ENCODE measurements around the gene ACVRL1.

Gene ACVRL1

GRCh38 chr12:51941011-51941581, 33.8 kb downstream of the ACVRL1 start:
- H3K27ac ChIP-seq (ENCODE audit: low read length) = no peak overlapping the region
- TF ChIP-seq EZH2phosphoT487 (IDR thresholded peaks at IDR 0.05; ENCODE audit: low read length) (no peak), EZH2 (optimal IDR thresholded peaks at IDR 0.05; ENCODE audit: low read depth, low read length) (no peak), CTCF (IDR thresholded peaks at IDR 0.05; ENCODE audit: low read length) (no peak)

GRCh38 chr12:51941604-51942003, 34.3 kb downstream of the ACVRL1 start:
- no peak for DNase-seq
- Histone ChIP-seq H3K4me1 (ENCODE audit: low read length) (no peaks in the 10 kb centered on the region), H3K9me2 (replicated peaks; ENCODE audit: insufficient read depth, low read length) (no peaks in the 10 kb centered on the region), H3K9me3 (replicated peaks; ENCODE audit: insufficient read depth, low read length) (no peaks in the 10 kb centered on the region), H3K36me3 (replicated peaks; ENCODE audit: insufficient read depth, low read length) (no peaks in the 10 kb centered on the region), H3K4me3 (ENCODE audit: low read length) (no peak overlapping the region), H3K79me2 (ENCODE audit: low read length) (no peaks in the 10 kb centered on the region), H4K20me1 (ENCODE audit: insufficient read depth, low read length) (no peaks in the 10 kb centered on the region), H3K9ac (ENCODE audit: low read length) (no peak overlapping the region), H3K4me2 (ENCODE audit: low read depth, low read length) (no peak overlapping the region), H3K27ac (ENCODE audit: low read length) (no peak overlapping the region), H3K27me3 (replicated peaks; ENCODE audit: insufficient read depth, low read length) (peaks cover 15% of the 10 kb centered on the region), H2AFZ (ENCODE audit: low read length) (no peak overlapping the region), H3F3A (ENCODE audit: insufficient read depth, low read length) (no peaks in the 10 kb centered on the region)
- TF ChIP-seq EZH2phosphoT487 (IDR thresholded peaks at IDR 0.05; ENCODE audit: low read length) (no peak), CTCF (IDR thresholded peaks at IDR 0.05; ENCODE audit: low read length) (no peak), EZH2 (optimal IDR thresholded peaks at IDR 0.05; ENCODE audit: low read depth, low read length) (no peak)

More at GRCh38 chr12:51941011-51941581, 33.8 kb downstream of the ACVRL1 start:
- no peaks in the 10 kb centered on the region for H3K9me3 ChIP-seq (replicated peaks; ENCODE audit: insufficient read depth, low read length)
- no peak overlapping the region for H3K4me2 ChIP-seq (ENCODE audit: low read depth, low read length)
- H3K36me3 ChIP-seq (replicated peaks; ENCODE audit: insufficient read depth, low read length) = no peaks in the 10 kb centered on the region
- no peak overlapping the region for H2AFZ ChIP-seq (ENCODE audit: low read length)
- H3F3A ChIP-seq (ENCODE audit: insufficient read depth, low read length) = no peaks in the 10 kb centered on the region
- no peaks in the 10 kb centered on the region for H3K4me1 ChIP-seq (ENCODE audit: low read length)
- peaks cover 15% of the 10 kb centered on the region for H3K27me3 ChIP-seq (replicated peaks; ENCODE audit: insufficient read depth, low read length)
- no peak overlapping the region for H3K4me3 ChIP-seq (ENCODE audit: low read length)
- no peaks in the 10 kb centered on the region for H3K9me2 ChIP-seq (replicated peaks; ENCODE audit: insufficient read depth, low read length)
- no peaks in the 10 kb centered on the region for H3K79me2 ChIP-seq (ENCODE audit: low read length)
- H4K20me1 ChIP-seq (ENCODE audit: insufficient read depth, low read length) = no peaks in the 10 kb centered on the region
- no peak overlapping the region for H3K9ac ChIP-seq (ENCODE audit: low read length)
- no peak for DNase-seq

GRCh38 chr12:51942056-51942455, 34.8 kb downstream of the ACVRL1 start:
- no peaks in the 10 kb centered on the region for H3K9me2 ChIP-seq (replicated peaks; ENCODE audit: insufficient read depth, low read length)
- H3K27ac ChIP-seq (ENCODE audit: low read length) = no peak overlapping the region
- no peak overlapping the region for H2AFZ ChIP-seq (ENCODE audit: low read length)
- H3K9ac ChIP-seq (ENCODE audit: low read length) = no peak overlapping the region
- H3K4me2 ChIP-seq (ENCODE audit: low read depth, low read length) = no peak overlapping the region
- peaks cover 15% of the 10 kb centered on the region for H3K27me3 ChIP-seq (replicated peaks; ENCODE audit: insufficient read depth, low read length)
- no peaks in the 10 kb centered on the region for H3K4me1 ChIP-seq (ENCODE audit: low read length)
- no peaks in the 10 kb centered on the region for H4K20me1 ChIP-seq (ENCODE audit: insufficient read depth, low read length)
- no peak for TF ChIP-seq CTCF (IDR thresholded peaks at IDR 0.05; ENCODE audit: low read length)
- TF ChIP-seq EZH2phosphoT487 (IDR thresholded peaks at IDR 0.05; ENCODE audit: low read length) = no peak
- H3K9me3 ChIP-seq (replicated peaks; ENCODE audit: insufficient read depth, low read length) = no peaks in the 10 kb centered on the region
- no peak for DNase-seq
- H3K79me2 ChIP-seq (ENCODE audit: low read length) = no peaks in the 10 kb centered on the region
- no peaks in the 10 kb centered on the region for H3F3A ChIP-seq (ENCODE audit: insufficient read depth, low read length)
- no peaks in the 10 kb centered on the region for H3K36me3 ChIP-seq (replicated peaks; ENCODE audit: insufficient read depth, low read length)
- H3K4me3 ChIP-seq (ENCODE audit: low read length) = no peak overlapping the region
